NT2/D1 (cell line): ENCODE results near the gene KIAA1614.

Source experiments
- DNase-seq: peaks from one replicate; pipeline ENCODE4 v3.0.0-alpha.2; 2011; ENCODE audit warnings: low read depth, low spot score
- H3K27me3 ChIP-seq: 2 replicates; pipeline ENCODE4 v1.6.0; 2011; ENCODE audit warnings: mild to moderate bottlenecking; ENCODE audit not compliant: insufficient read length, insufficient read depth
- H3K36me3 ChIP-seq: 2 replicates; pipeline ENCODE4 v1.6.1; 2011; ENCODE audit warnings: mild to moderate bottlenecking, low read length, mixed read lengths; ENCODE audit not compliant: insufficient read depth, insufficient read length
- H3K4me1 ChIP-seq: 2 replicates; pipeline ENCODE4 v1.5.1; 2011; ENCODE audit not compliant: insufficient read depth, insufficient read length
- H3K4me3 ChIP-seq: 2 replicates; pipeline ENCODE4 v1.5.1; 2011; ENCODE audit warnings: low read depth; ENCODE audit not compliant: insufficient read length
- H3K9ac ChIP-seq: 2 replicates; pipeline ENCODE4 v1.6.0; 2011; ENCODE audit warnings: low read depth; ENCODE audit not compliant: insufficient read length
- H3K9me3 ChIP-seq: 2 replicates; pipeline ENCODE4 v1.5.1; 2011; ENCODE audit warnings: mild to moderate bottlenecking, low read length; ENCODE audit not compliant: insufficient read depth
- SUZ12 ChIP-seq: IDR thresholded peaks from 2 replicates; pipeline ENCODE4 v1.6.1; 2011; ENCODE audit not compliant: insufficient read length, insufficient read depth; ENCODE audit errors: extremely low read depth
- YY1 ChIP-seq: IDR thresholded peaks from 2 replicates; pipeline ENCODE4 v1.6.1; 2011; ENCODE audit not compliant: insufficient read length, insufficient read depth
- ZNF274 ChIP-seq: IDR thresholded peaks from 2 replicates; pipeline ENCODE4 v1.6.1; 2011; ENCODE audit warnings: mild to moderate bottlenecking, low read depth, low read length

Gene KIAA1614

DNA sequence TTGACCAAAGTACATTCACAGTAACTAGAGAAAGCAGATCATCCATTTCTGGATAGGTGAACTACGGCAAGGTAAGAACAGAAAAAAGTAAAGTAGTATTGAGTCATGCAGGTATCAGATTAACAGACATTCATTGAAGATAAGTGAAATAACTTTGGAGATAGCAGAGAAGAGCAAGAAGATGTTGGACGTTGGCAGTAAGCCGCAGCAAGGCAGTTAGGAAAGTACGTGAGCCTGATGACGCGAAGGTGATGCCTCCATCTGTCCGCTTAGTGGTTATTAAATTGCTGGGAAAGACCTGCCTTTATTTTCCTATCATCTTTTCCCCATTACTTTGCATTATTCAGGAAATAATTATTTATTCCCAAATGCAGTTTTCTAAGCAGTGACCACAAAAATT is 24.9 kb upstream of the KIAA1614 start:
- no peaks in the 10 kb centered on the region for H3K4me1 ChIP-seq
- no peaks in the 10 kb centered on the region for H3K9me3 ChIP-seq
- no peak for DNase-seq
- H3K36me3 ChIP-seq = peaks cover 3% of the 10 kb centered on the region
- TF ChIP-seq YY1 = no peak
- TF ChIP-seq SUZ12 = no peak
- H3K4me3 ChIP-seq = no peak overlapping the region
- no peaks in the 10 kb centered on the region for H3K27me3 ChIP-seq
- no peak overlapping the region for H3K9ac ChIP-seq

DNA sequence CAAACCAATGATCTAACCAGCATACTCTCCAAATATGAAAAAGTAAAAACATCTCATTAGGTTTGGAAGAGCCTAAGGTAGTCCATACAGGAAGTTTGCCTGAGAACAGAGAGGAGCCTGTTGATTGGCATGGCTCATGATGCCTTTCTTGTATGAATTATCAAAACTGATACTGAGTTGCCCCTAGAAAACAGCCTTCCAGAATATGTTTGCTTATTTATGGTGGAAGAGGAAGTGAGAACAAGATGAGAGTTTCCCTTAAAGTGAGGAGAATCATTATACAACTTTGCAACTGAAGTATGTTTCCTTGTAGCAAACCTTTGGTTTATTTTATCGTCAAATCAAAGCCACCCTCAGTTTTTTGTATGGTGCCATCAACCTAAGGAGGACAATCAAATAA is 23.8 kb upstream of the KIAA1614 start:
- DNase-seq = no peak
- no peaks in the 10 kb centered on the region for H3K27me3 ChIP-seq
- no peak overlapping the region for H3K4me3 ChIP-seq
- H3K4me1 ChIP-seq = no peaks in the 10 kb centered on the region
- no peak overlapping the region for H3K9ac ChIP-seq
- H3K9me3 ChIP-seq = no peaks in the 10 kb centered on the region
- H3K36me3 ChIP-seq = peaks cover 3% of the 10 kb centered on the region
- TF ChIP-seq ZNF274 (no peak), SUZ12 (no peak), YY1 (no peak)

DNA sequence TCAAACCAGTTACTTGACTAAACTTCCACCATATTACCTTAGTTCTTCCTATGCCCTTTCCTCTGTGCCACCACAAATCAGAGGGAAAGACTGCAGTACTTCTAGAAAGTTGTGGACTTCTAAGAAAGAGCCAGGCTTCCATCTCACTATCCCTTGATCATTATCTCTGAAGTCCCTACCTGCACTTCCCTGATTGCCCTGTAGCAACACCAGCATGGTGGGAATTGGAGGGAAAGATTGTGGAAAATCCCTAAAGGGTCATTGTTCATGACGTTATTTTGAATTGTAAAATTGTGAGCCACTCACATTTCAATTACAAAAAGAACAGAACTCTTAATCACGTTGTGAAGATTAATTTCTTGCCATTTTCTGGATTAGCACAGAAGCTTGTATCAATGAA is 23.4 kb upstream of the KIAA1614 start:
- H3K9me3 ChIP-seq = no peaks in the 10 kb centered on the region

DNA sequence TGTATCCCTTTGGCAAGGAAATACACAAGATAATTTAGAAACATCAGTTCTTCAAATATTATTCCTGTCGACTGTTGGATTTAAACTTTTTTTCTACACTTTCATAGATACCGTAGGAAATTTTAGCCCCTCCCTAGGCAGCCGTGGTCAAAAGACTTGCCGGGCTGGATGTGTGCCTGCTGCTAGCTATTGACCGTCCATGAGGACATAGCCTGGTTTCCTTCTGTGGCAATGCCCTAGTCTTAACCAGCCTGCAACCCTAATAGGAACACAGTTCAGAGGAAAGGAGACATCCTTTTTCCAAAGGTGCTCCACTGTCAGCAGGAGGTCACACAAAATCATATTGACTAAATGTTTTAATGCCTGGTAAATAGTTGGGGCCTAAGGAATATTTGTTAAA is 20.4 kb upstream of the KIAA1614 start:
- H3K36me3 ChIP-seq = no peaks in the 10 kb centered on the region
- H3K27me3 ChIP-seq = no peaks in the 10 kb centered on the region
- H3K9ac ChIP-seq = no peak overlapping the region
- no peak overlapping the region for H3K4me3 ChIP-seq
- no peaks in the 10 kb centered on the region for H3K9me3 ChIP-seq
- H3K4me1 ChIP-seq = no peaks in the 10 kb centered on the region
- TF ChIP-seq SUZ12 (no peak), YY1 (no peak), ZNF274 (no peak)
- no peak for DNase-seq

More for the DNA sequence above, 23.4 kb upstream of the KIAA1614 start:
- Histone ChIP-seq H3K9ac (no peak overlapping the region), H3K27me3 (no peaks in the 10 kb centered on the region), H3K4me3 (no peak overlapping the region), H3K36me3 (peaks cover under 1% of the 10 kb centered on the region), H3K4me1 (no peaks in the 10 kb centered on the region)
- TF ChIP-seq YY1 (no peak), ZNF274 (no peak), SUZ12 (no peak)
- DNase-seq = no peak

DNA sequence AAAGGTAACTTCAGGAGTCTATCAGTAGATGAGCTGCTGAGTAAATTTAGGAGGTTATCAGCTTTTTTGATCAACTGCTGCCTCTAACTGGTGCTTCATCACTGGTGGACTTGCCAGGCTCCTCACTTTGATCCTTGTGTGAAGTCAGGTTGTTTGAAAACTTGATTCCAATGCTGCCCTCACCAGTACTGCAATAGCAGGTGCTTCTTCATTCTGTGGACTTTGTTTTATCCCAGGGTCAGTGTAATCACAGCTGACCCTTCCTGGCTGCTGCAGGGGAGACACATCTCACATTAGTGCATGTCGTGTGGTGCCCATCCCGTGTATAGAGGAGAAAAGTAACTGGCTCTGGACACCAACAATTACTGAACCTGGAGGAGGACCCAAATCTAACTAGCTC is 20.0 kb upstream of the KIAA1614 start:
- Histone ChIP-seq H3K4me3 (no peak overlapping the region), H3K4me1 (no peaks in the 10 kb centered on the region), H3K27me3 (no peaks in the 10 kb centered on the region), H3K9ac (no peak overlapping the region), H3K36me3 (no peaks in the 10 kb centered on the region), H3K9me3 (no peaks in the 10 kb centered on the region)
- no peak for DNase-seq
- no peak for TF ChIP-seq YY1
- TF ChIP-seq ZNF274 = no peak
- no peak for TF ChIP-seq SUZ12

DNA sequence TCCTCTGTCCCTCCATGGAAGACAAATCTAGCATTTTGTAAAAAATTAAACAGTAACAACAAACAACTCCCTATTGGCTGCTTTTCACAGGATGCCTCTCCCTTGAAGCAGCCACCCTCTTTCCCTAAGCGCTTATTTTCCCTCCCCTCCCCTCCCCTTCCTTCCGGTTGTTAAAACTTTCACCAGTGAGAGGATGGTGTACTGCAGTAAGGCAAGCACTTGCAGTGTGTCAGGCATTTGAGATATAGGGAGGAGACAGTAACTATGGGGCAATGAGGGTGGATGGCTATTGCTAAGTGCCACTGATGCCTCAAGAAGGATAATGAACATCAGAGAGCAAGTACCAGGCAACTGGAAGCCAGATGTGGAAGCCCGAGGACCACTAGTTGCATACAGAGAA is 19.1 kb upstream of the KIAA1614 start:
- Histone ChIP-seq H3K4me1 (no peaks in the 10 kb centered on the region), H3K36me3 (no peaks in the 10 kb centered on the region), H3K4me3 (no peak overlapping the region), H3K27me3 (no peaks in the 10 kb centered on the region), H3K9me3 (no peaks in the 10 kb centered on the region), H3K9ac (no peak overlapping the region)
- no peak for TF ChIP-seq ZNF274
- no peak for TF ChIP-seq SUZ12
- TF ChIP-seq YY1 = no peak
- DNase-seq = no peak

DNA sequence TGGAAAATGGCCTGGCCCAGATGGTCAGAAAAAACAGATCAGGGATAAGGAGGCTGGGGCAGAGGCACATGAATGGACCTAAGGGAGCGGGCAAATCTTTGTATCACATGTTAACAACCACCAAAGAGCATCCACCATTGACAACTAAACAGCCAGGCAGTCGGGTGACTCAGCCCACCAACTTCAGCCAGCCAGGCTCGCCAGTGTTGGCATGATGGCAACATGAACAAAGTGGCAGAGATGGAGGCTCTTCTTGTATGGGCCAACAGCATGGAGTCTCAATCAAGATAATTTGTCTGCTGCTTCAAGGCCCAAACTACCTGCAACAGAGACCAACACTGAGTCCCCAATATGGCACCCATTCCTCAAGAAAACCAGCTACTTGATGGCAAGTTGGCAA is 16.5 kb upstream of the KIAA1614 start:
- H3K9me3 ChIP-seq = no peaks in the 10 kb centered on the region
- no peak overlapping the region for H3K9ac ChIP-seq
- H3K4me3 ChIP-seq = no peak overlapping the region
- H3K36me3 ChIP-seq = no peaks in the 10 kb centered on the region
- no peak for DNase-seq
- H3K4me1 ChIP-seq = peaks cover 11% of the 10 kb centered on the region
- TF ChIP-seq ZNF274 = no peak
- no peak for TF ChIP-seq YY1
- no peak for TF ChIP-seq SUZ12
- no peaks in the 10 kb centered on the region for H3K27me3 ChIP-seq
